Measurements from ENCODE around the gene PHLDA3. TPM values are rescaled to one million over a fixed set of nuclear protein-coding genes. Genes with fewer than 3 reads are reported as not detected.

The PHLDA3 gene
- total RNA-seq = 10 to 100 TPM; 17.2 to 33.3 (median 21.6) TPM

DNA sequence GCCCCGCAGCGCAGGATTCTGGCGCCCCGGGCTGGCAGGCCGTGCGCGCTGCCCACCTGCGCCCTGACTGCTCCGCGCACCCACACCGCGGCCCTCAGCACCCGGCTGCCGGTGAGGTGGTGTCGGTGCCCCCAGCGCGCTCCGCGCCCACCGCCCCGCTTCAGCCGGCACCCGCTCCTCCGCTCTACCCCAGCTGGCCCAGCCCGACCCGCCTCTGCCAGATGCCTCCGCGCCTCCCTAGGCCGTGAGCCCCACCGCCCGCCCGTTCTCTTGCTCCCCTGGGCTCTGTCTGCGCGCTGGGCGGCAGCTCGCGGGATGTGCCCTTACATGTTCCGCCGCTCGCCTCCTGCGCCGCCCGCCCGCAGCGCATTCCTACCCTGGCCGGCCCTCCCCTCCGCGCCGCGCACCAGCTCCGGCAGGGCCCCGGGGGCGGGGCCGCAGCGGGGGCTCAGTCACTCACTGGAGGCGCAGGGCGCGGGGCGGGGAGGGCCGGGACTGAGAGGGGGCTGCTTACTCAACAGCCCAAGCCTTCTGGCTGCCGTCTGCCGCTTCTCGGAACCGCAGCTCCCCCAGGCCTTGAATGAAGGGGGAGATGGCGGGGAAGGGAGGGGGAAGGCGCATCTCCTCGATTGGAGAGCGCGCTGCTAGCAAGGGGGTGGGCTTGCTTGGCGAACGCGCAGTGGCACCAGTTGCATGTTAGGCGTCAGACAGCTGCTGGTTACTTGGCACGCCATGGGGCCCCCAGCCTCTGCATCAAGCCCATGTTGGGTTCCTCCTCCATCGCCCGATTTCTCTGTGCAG is at the start of gene PHLDA3:
TSS of gene PHLDA3 (minus strand) at position 345 of the 801 bp plus-strand sequence. CDS start 402 bp downstream, outside the sequence.
- peaks cover 0 to 25% of the 10 kb centered on the region in 2 donors for H3K4me1 ChIP-seq
- intact Hi-C loops (cut with DNase I) = no loop called here

DNA sequence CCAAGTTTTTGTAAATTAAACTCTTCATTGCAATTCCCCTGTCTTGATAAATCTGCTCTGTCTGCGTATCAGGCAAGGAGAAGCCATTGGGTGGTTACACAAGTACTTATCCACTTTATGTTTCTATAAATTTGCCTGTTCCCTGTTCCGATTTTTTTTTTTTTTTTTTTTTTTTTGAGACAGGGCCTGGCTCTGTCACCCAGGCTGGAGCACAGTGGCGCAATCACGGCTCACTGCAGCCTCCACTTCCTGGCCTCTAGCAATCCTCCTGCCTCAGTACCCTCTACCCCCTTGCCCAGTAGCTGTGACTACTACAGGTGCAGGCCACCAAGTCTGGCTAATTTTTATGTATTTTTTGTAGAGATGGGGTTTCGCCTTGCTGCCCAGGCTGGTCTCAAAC is 49.1 kb upstream of the PHLDA3 start:
- TF ChIP-seq, protein P1, sequence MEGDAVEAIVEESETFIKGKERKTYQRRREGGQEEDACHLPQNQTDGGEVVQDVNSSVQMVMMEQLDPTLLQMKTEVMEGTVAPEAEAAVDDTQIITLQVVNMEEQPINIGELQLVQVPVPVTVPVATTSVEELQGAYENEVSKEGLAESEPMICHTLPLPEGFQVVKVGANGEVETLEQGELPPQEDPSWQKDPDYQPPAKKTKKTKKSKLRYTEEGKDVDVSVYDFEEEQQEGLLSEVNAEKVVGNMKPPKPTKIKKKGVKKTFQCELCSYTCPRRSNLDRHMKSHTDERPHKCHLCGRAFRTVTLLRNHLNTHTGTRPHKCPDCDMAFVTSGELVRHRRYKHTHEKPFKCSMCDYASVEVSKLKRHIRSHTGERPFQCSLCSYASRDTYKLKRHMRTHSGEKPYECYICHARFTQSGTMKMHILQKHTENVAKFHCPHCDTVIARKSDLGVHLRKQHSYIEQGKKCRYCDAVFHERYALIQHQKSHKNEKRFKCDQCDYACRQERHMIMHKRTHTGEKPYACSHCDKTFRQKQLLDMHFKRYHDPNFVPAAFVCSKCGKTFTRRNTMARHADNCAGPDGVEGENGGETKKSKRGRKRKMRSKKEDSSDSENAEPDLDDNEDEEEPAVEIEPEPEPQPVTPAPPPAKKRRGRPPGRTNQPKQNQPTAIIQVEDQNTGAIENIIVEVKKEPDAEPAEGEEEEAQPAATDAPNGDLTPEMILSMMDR (IDR thresholded peaks at IDR 0.05) = no peak
- TF ChIP-seq POLR2A (IDR thresholded peaks at IDR 0.05) = no peak
- 91 to 94% methylated on average over 5 of the region's 5 CpGs for WGBS, 2 donors
- Histone ChIP-seq H3K9me3 (no peaks in the 10 kb centered on the region), H3K27me3 (no peaks in the 10 kb centered on the region), H3K27ac (no peak overlapping the region), H3K4me3 (replicated peaks in 1 of 3) (no peak overlapping the region), H3K4me1 (peaks cover 2 to 4% of the 10 kb centered on the region in 2 donors), H3K36me3 (no peaks in the 10 kb centered on the region)
- intact Hi-C loops (cut with DNase I) = no loop called here
- DNase-seq = no peak

More for the DNA sequence above, at the start of gene PHLDA3:
- Histone ChIP-seq H3K27ac (peak within 1 kb of the TSS; percentile 51 to 83 (median 74)), H3K36me3 (peaks cover 0 to 10% of the 10 kb centered on the region in 2 donors), H3K9me3 (no peaks in the 10 kb centered on the region), H3K27me3 (no peaks in the 10 kb centered on the region), H3K4me3 (replicated peaks in 1 of 3) (peak within 1 kb of the TSS; percentile 6 to 60 (median 34))
- TF ChIP-seq, protein P1 (IDR thresholded peaks at IDR 0.05) = peak in 1 of 6 experiments; percentile 5
- peak in 1 of 2 donors; percentile 68 for TF ChIP-seq POLR2A (IDR thresholded peaks at IDR 0.05)
- peak; percentile 83 to 84 for DNase-seq
- 1% methylated on average over 16 to 21 of the region's 76 CpGs for WGBS, 2 donors

DNA sequence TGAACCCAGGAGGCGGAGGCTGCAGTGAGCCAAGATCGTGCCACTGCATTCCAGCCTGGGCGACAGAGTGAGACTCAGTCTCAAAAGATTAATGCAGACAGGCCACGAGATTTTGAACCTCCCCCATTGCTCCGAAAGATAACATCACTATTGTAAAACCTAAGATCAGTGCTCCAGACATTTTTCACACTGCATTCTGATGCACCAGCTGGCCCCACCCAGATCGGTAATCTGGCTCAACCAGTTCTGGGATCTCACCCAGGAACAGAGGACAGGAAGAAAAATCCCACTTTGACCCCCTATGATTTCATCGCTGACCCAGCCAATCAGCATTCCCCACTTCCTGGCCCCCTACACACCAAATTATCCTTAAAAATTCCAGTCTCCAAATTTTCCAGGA is 48.6 kb upstream of the PHLDA3 start:
- Histone ChIP-seq H3K9me3 (no peaks in the 10 kb centered on the region), H3K27me3 (no peaks in the 10 kb centered on the region), H3K4me1 (peaks cover 5 to 7% of the 10 kb centered on the region in 2 donors), H3K4me3 (replicated peaks in 1 of 3) (no peak overlapping the region), H3K27ac (no peak overlapping the region), H3K36me3 (no peaks in the 10 kb centered on the region)
- intact Hi-C loops (cut with DNase I) = no loop called here
- DNase-seq = no peak
- 77 to 81% methylated on average over 7 of the region's 7 CpGs for WGBS, 2 donors
- no peak for TF ChIP-seq POLR2A (IDR thresholded peaks at IDR 0.05)
- TF ChIP-seq, protein P1 (IDR thresholded peaks at IDR 0.05) = no peak

DNA sequence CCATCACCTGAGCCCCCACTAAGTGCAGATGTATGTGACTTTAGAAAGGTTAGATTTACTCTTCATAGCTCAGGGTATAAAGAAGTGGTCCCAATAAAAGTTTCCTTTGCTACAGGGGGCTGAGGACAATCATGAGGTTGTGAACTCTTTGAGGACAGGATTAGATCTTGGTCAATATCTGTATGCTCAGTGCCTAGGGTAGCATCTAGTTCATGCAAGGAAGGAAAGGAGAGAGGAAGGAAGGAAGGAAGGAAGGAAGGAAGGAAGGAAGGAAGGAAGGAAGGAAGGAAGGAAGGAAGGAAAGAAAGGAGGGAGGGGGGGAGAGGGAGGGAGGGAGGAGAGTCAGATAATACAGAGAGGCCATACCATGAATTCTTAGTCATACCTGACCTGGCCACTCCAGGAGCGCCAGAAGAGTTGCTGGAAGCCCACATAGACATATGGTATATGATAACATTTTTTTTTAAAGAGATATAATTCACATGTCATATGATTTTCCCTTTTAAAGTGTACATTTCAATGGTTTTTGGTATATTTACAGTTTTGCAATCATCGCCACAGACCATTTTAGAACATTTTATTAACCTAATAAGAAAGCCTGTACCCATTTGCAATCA is 47.6 kb upstream of the PHLDA3 start:
- DNase-seq = no peak
- H3K9me3 ChIP-seq = no peaks in the 10 kb centered on the region
- intact Hi-C loops (cut with DNase I) = no loop called here
- H3K27me3 ChIP-seq = no peaks in the 10 kb centered on the region
- H3K27ac ChIP-seq = no peak overlapping the region
- WGBS, 2 donors = 96 to 97% methylated on average over 2 of the region's 2 CpGs
- TF ChIP-seq, protein P1 (IDR thresholded peaks at IDR 0.05) = no peak
- TF ChIP-seq POLR2A (IDR thresholded peaks at IDR 0.05) = no peak
- H3K4me1 ChIP-seq = peaks cover 15 to 17% of the 10 kb centered on the region in 2 donors
- H3K4me3 ChIP-seq (replicated peaks in 1 of 3) = no peak overlapping the region
- no peaks in the 10 kb centered on the region for H3K36me3 ChIP-seq

DNA sequence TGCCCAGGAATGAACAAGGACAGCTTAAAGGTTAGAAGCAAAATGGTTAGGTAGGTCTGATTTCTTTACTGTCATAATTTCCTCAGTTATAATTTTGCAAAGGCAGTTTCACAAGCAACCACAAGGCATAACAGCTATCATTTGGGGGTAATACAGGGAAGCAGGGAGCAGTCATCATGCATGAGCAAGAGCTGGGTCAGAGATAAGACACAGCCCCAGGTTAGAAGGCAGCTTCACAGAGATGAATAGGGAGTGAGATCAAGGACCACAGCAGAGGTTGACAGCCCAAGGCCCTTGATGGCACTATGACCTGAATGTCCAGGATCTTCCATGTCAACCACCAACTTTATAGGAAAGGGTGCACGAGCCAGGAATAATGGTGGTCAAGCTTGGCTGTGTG is 46.9 kb upstream of the PHLDA3 start:
- Histone ChIP-seq H3K36me3 (no peaks in the 10 kb centered on the region), H3K9me3 (no peaks in the 10 kb centered on the region), H3K27ac (no peak overlapping the region), H3K4me1 (peaks cover 20 to 24% of the 10 kb centered on the region in 2 donors), H3K4me3 (replicated peaks in 1 of 3) (no peak overlapping the region), H3K27me3 (no peaks in the 10 kb centered on the region)
- intact Hi-C loops (cut with DNase I) = no loop called here
- no peak for DNase-seq
- TF ChIP-seq, protein P1 (IDR thresholded peaks at IDR 0.05) = no peak
- no peak for TF ChIP-seq POLR2A (IDR thresholded peaks at IDR 0.05)
- WGBS, 2 donors = 93 to 100% methylated on average over 1 of the region's 1 CpG
